Smooth muscle cell (in vitro differentiated cells): ENCODE data around the gene ELFN1. TPM values are rescaled to one million over a fixed set of nuclear protein-coding genes. Genes with fewer than 3 reads are reported as not detected.

Source experiments
- DNase-seq: peaks from one replicate; lab custom pipeline; 2025; ENCODE audit not compliant: unreplicated experiment; lab: John Stamatoyannopoulos, UW
- H2AFZ ChIP-seq: fragments of 200-600 bp; sonication (generic); 2 replicates; pipeline ENCODE4 v1.6.0; 2016; ENCODE audit warnings: antibody characterized with exemption, low read depth, mild to moderate bottlenecking
- H3F3A ChIP-seq: fragments of 200-600 bp; sonication (generic); 2 replicates; pipeline ENCODE4 v1.6.0; 2017; ENCODE audit warnings: antibody characterized with exemption, low read depth
- H3K27ac ChIP-seq: fragments of 200-600 bp; sonication (generic); 2 replicates; pipeline ENCODE4 v1.5.1; 2016; ENCODE audit warnings: low read depth, mild to moderate bottlenecking
- H3K27me3 ChIP-seq: fragments of 200-600 bp; sonication (generic); 2 replicates; pipeline ENCODE4 v1.6.1; 2016; ENCODE audit warnings: low read depth, mild to moderate bottlenecking
- H3K36me3 ChIP-seq: fragments of 200-600 bp; sonication (generic); 2 replicates; pipeline ENCODE4 v1.5.1; 2016; ENCODE audit warnings: low read depth
- H3K4me1 ChIP-seq: fragments of 200-600 bp; sonication (generic); 2 replicates; pipeline ENCODE4 v1.5.1; 2016; ENCODE audit warnings: low read depth
- H3K4me2 ChIP-seq: fragments of 200-600 bp; sonication (generic); 2 replicates; pipeline ENCODE4 v1.6.0; 2016; ENCODE audit warnings: mild to moderate bottlenecking
- H3K4me3 ChIP-seq: fragments of 200-600 bp; sonication (generic); 2 replicates; pipeline ENCODE4 v1.5.1; 2016; ENCODE audit warnings: mild to moderate bottlenecking
- H3K79me2 ChIP-seq: fragments of 200-600 bp; sonication (generic); 2 replicates; pipeline ENCODE4 v1.6.0; 2016; ENCODE audit warnings: low read depth, mild to moderate bottlenecking
- H3K9ac ChIP-seq: fragments of 200-600 bp; sonication (generic); 2 replicates; pipeline ENCODE4 v1.6.0; 2016; ENCODE audit warnings: low read depth
- H3K9me3 ChIP-seq: fragments of 200-600 bp; sonication (generic); replicated peaks from 2 replicates; pipeline ENCODE4 v1.5.1; 2016; ENCODE audit warnings: low read depth
- H4K20me1 ChIP-seq: fragments of 200-600 bp; sonication (generic); 2 replicates; pipeline ENCODE4 v1.6.0; 2016; ENCODE audit warnings: low read depth
- CTCF ChIP-seq: fragments of 200-600 bp; sonication (generic); IDR thresholded peaks from 2 replicates; pipeline ENCODE4 v1.5.1; 2017; ENCODE audit warnings: borderline replicate concordance, mild to moderate bottlenecking, antibody characterized with exemption; ENCODE audit not compliant: insufficient read depth, poor library complexity, severe bottlenecking
- WGBS: methylation state at CpG from one replicate; pipeline ENCODE4 v1.1.7; 2016; ENCODE audit warnings: low lambda C conversion rate; 5-methylcytosine and 5-hydroxymethylcytosine counted together
- polyA plus RNA-seq: library from polyadenylated mRNA; unstranded; fragments of >200 nt; fragmentation: Nextera tagmentation; extraction: Ambion mirVana; gene quantifications from 2 replicates; pipeline ENCODE4 v1.2.1, GENCODE V29; 2016
- total RNA-seq: library from RNA; depleted of rRNA; stranded (reverse); fragments of >200 nt; gene quantifications from 2 replicates; pipeline ENCODE4 v1.2.3, GENCODE V29; 2014

ELFN1 gene
- total and polyA plus RNA-seq, 2 experiments from 2014 or later: 4.2 to 6.2 TPM

- H3K27ac ChIP-seq: no peak overlapping the region
- no peak overlapping the region for H3K4me3 ChIP-seq
- H3K4me2 ChIP-seq: no peak overlapping the region
- H4K20me1 ChIP-seq: no peaks in the 10 kb centered on the region
- no peak overlapping the region for H2AFZ ChIP-seq
- H3K9me3 ChIP-seq: no peaks in the 10 kb centered on the region
- 84% methylated on average over 10 of the region's 10 CpGs for WGBS
- H3K79me2 ChIP-seq: no peaks in the 10 kb centered on the region
- H3K36me3 ChIP-seq: no peaks in the 10 kb centered on the region
- no peaks in the 10 kb centered on the region for H3F3A ChIP-seq
- TF ChIP-seq CTCF: no peak
- H3K4me1 ChIP-seq: no peaks in the 10 kb centered on the region
- H3K27me3 ChIP-seq: no peaks in the 10 kb centered on the region
- H3K9ac ChIP-seq: no peak overlapping the region
- DNase-seq: no peak
Observed at GRCh38 chr7:1622441-1622840, 47.6 kb upstream of the ELFN1 start.

- Histone ChIP-seq H3K36me3 (no peaks in the 10 kb centered on the region), H3K9me3 (no peaks in the 10 kb centered on the region), H3F3A (no peaks in the 10 kb centered on the region), H3K27me3 (no peaks in the 10 kb centered on the region), H4K20me1 (no peaks in the 10 kb centered on the region), H3K9ac (no peak overlapping the region), H3K4me3 (no peak overlapping the region), H3K4me1 (no peaks in the 10 kb centered on the region), H3K4me2 (no peak overlapping the region), H2AFZ (no peak overlapping the region), H3K79me2 (no peaks in the 10 kb centered on the region), H3K27ac (no peak overlapping the region)
- TF ChIP-seq CTCF: no peak
- 95% methylated on average over 13 of the region's 13 CpGs for WGBS
- no peak for DNase-seq
Observed at GRCh38 chr7:1623810-1624209, 46.3 kb upstream of the ELFN1 start.

GRCh38 chr7:1624999-1625927 is 44.8 kb upstream of the ELFN1 start:
- no peak for DNase-seq
- Histone ChIP-seq H3K27ac (no peak overlapping the region), H3K9ac (no peak overlapping the region), H3K36me3 (no peaks in the 10 kb centered on the region), H2AFZ (no peak overlapping the region), H3K4me1 (no peaks in the 10 kb centered on the region), H3F3A (no peaks in the 10 kb centered on the region), H3K27me3 (no peaks in the 10 kb centered on the region), H3K9me3 (no peaks in the 10 kb centered on the region), H3K79me2 (no peaks in the 10 kb centered on the region), H3K4me3 (no peak overlapping the region), H4K20me1 (no peaks in the 10 kb centered on the region), H3K4me2 (no peak overlapping the region)
- TF ChIP-seq CTCF: no peak
- WGBS: 81% methylated on average over 18 of the region's 18 CpGs
